CD8-positive, alpha-beta memory T cell (primary cell): ENCODE results near the gene MEAK7. TPM values are rescaled to one million over a fixed set of nuclear protein-coding genes. Genes with fewer than 3 reads are reported as not detected.

ENCODE experiments used
- CTCF ChIA-PET: fragments of 350-600 bp; sonication (Branson Sonifier 250); formaldehyde crosslinking; loops from one replicate; lab custom pipeline; 2021; ENCODE audit warnings: antibody characterized with exemption; lab: Charles Lee
- POLR2A ChIA-PET: fragments of 350-600 bp; sonication (Branson Sonifier 250); formaldehyde crosslinking; loops from one replicate; lab custom pipeline; 2021; ENCODE audit warnings: antibody characterized with exemption; lab: Charles Lee
- DNase-seq, 5 donors: peaks; one replicate each; pipeline versions ENCODE4 v3.0.0 to v3.0.0-alpha.2; 2020 to 2022; ENCODE audit warnings: mixed read lengths in 1 of 5
- H3K27ac ChIP-seq: one replicate; pipeline ENCODE4 v1.7.0; 2013; ENCODE audit warnings: low read depth, mild to moderate bottlenecking, low read length, moderate library complexity
- H3K27me3 ChIP-seq: 2 replicates; pipeline ENCODE4 v1.7.0; 2013; ENCODE audit warnings: low read length, mild to moderate bottlenecking; ENCODE audit not compliant: insufficient read depth, poor library complexity, severe bottlenecking
- H3K36me3 ChIP-seq: 2 replicates; pipeline ENCODE4 v1.7.0; 2013; ENCODE audit warnings: mild to moderate bottlenecking, low read length, moderate library complexity; ENCODE audit not compliant: insufficient read depth
- H3K4me1 ChIP-seq: 2 replicates; pipeline ENCODE4 v1.7.0; 2013; ENCODE audit warnings: mild to moderate bottlenecking, low read length, moderate library complexity; ENCODE audit not compliant: insufficient read depth
- H3K4me3 ChIP-seq: 2 replicates; pipeline ENCODE4 v1.7.0; 2013; ENCODE audit warnings: mild to moderate bottlenecking, low read length
- H3K9me3 ChIP-seq: 2 replicates; pipeline ENCODE4 v1.7.0; 2013; ENCODE audit warnings: mild to moderate bottlenecking, low read length
- H3K27ac Mint-ChIP-seq, 8 donors: one replicate each; pipeline ENCODE4 v1.8.0; 2020 to 2021; ENCODE audit warnings: mixed read lengths in 8 of 8, mild to moderate bottlenecking in 6 of 8, inconsistent platforms in 3 of 8, moderate library complexity in 3 of 8
- H3K27me3 Mint-ChIP-seq, 2 donors: one replicate each; pipeline ENCODE4 v1.8.0; 2020 to 2021; ENCODE audit warnings: mixed read lengths in 2 of 2, mild to moderate bottlenecking in 1 of 2, moderate library complexity in 1 of 2
- H3K36me3 Mint-ChIP-seq, 3 donors: one replicate each; pipeline ENCODE4 v1.8.0; 2020 to 2021; ENCODE audit warnings: mixed read lengths in 3 of 3, inconsistent platforms in 1 of 3, mild to moderate bottlenecking in 1 of 3
- H3K4me1 Mint-ChIP-seq, 3 donors: one replicate each; pipeline ENCODE4 v1.8.0; 2020 to 2021; ENCODE audit warnings: mixed read lengths in 3 of 3, inconsistent platforms in 1 of 3, mild to moderate bottlenecking in 1 of 3
- H3K4me3 Mint-ChIP-seq, 7 donors: one replicate each; pipeline ENCODE4 v1.8.0; 2020 to 2021; ENCODE audit warnings: mixed read lengths in 7 of 7, mild to moderate bottlenecking in 6 of 7, moderate library complexity in 4 of 7, inconsistent platforms in 2 of 7
- H3K9me3 Mint-ChIP-seq, 5 donors: one replicate each; pipeline ENCODE4 v1.8.0; 2020 to 2022; ENCODE audit warnings: mixed read lengths in 5 of 5, mild to moderate bottlenecking in 3 of 5, moderate library complexity in 2 of 5, inconsistent platforms in 1 of 5
- polyA plus RNA-seq: library from polyadenylated mRNA; unstranded; fragments of 300-500 nt; fragmentation: Illumina TruSeq; gene quantifications from one replicate; pipeline ENCODE4 v1.2.3, GENCODE V29; 2021
- total RNA-seq, 2 experiments: library from RNA; stranded (reverse); gene quantifications; one replicate each; pipeline ENCODE4 v1.2.3, GENCODE V29; 2021

MEAK7 gene, protein sequence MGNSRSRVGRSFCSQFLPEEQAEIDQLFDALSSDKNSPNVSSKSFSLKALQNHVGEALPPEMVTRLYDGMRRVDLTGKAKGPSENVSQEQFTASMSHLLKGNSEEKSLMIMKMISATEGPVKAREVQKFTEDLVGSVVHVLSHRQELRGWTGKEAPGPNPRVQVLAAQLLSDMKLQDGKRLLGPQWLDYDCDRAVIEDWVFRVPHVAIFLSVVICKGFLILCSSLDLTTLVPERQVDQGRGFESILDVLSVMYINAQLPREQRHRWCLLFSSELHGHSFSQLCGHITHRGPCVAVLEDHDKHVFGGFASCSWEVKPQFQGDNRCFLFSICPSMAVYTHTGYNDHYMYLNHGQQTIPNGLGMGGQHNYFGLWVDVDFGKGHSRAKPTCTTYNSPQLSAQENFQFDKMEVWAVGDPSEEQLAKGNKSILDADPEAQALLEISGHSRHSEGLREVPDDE
- total RNA-seq (1 to 10 TPM; 6.7 to 7.7 TPM), polyA plus RNA-seq (7.8 TPM)

DNA sequence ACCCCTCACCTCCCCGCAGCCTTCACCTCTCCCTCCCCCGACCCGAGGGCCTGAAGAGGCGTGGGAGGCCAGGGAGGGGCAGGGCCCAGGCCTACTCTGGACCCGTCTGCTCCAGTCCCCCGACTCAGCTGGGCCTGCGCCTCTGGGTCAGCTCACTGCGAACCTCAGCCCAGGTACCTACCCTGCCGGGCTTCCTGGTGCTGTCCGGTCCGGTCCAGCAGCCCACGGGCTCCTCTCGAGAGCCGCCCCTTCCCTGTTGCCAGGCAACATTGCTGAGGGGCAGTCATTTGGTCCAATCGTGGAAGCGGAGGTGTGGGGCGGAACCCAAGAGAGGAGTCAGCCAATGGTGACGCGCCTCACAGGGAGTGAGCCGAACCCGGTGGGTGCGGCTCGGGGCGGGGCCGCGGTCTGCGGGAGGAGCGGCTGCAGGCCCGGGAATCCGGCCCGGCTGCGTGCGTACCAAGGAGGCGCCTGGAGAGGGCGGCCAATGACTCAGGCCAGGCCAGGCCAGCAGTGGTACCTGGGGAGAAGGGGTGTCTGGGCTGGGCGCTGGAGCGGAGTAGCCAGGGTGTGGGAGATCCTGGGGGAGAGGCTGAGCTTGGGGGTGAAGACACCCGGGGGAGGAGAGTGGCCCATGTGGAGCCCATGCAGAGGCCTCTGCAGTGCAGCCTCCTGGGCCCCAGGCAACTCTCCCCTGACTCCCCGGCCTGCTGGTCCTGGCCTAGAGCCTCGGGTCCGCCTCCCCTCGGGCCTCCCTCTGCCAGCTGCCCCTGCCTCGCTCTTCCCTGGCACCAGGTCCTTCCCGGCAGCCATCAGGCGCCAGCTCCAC lies at the start of gene MEAK7:
Gene MEAK7, minus strand, starts transcription at position 240 of the 829 bp plus-strand sequence. CDS start 6,573 bp downstream, outside the sequence.
- Mint-ChIP-seq H3K27ac (peak within 1 kb of the TSS; percentile 6 to 97 (median 87)), H3K9me3 (no peaks in the 10 kb centered on the region), H3K36me3 (peaks cover 0 to 9% (median 3%) of the 10 kb centered on the region in 3 donors), H3K27me3 (no peaks in the 10 kb centered on the region), H3K4me1 (peaks cover 40 to 62% (median 52%) of the 10 kb centered on the region in 3 donors), H3K4me3 (peak within 1 kb of the TSS; percentile 83 to 96 (median 88))
- Histone ChIP-seq H3K27ac (peak within 1 kb of the TSS; percentile 73), H3K27me3 (no peaks in the 10 kb centered on the region), H3K4me1 (peaks cover 56% of the 10 kb centered on the region), H3K9me3 (no peaks in the 10 kb centered on the region), H3K4me3 (peak within 1 kb of the TSS; percentile 95), H3K36me3 (no peaks in the 10 kb centered on the region)
- ChIA-PET POLR2A (interaction anchor here (0.5 to 0.8 kb wide), 4 partner anchors 10 to 95 kb away, joined by 3 to 4 read pairs (median 4); no protein-coding TSS in a partner anchor), CTCF (interaction anchor here (1.3 to 6.7 kb wide), 11 partner anchors 8 to 548 kb away, joined by 3 to 69 read pairs (median 11); partner anchors contain the start of gene COTL1)
- DNase-seq, result peak; percentile 94 to 98 (median 97)

DNA sequence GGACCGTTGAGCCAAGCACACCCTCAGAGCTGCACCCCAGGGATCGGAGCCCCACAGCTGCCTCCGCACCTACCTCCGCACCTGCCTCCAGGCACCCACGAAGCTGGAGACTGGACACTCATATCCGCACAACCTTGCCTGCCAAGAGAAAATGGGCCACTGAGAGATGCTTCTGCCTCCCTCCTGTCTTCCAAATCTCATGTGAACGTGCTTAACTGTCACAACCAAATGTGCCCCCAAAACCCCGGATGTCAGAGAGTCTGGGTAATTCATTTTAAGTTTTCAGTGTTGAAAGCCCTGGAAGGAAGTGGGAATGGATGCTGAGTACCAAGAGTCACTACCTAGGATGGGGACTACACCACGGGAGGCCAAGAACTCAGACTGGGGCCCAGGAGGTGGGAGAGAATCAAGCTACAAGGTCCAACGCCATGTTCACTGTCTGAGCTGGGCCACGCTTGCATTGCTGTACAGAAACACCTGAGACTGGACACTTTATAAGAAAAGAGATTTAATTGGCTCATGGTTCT lies 49.5 kb upstream of the MEAK7 start:
- Histone ChIP-seq H3K27ac (peak overlapping the region; percentile 40), H3K36me3 (no peaks in the 10 kb centered on the region), H3K27me3 (no peaks in the 10 kb centered on the region), H3K4me1 (peaks cover 60% of the 10 kb centered on the region), H3K9me3 (no peaks in the 10 kb centered on the region), H3K4me3 (peak overlapping the region; percentile 68)
- peak in 4 of 5 donors; percentile 17 to 72 (median 64) for DNase-seq
- peaks cover 0 to 5% (median 0%) of the 10 kb centered on the region in 3 donors for H3K36me3 Mint-ChIP-seq
- CTCF ChIA-PET, result interaction anchor here (0.7 to 3.5 kb wide), 9 partner anchors 11 to 173 kb away, joined by 3 to 20 read pairs (median 4); no protein-coding TSS in a partner anchor
- H3K27me3 Mint-ChIP-seq, result no peaks in the 10 kb centered on the region
- POLR2A ChIA-PET, result interaction anchor here (1.4 to 3.3 kb wide), 6 partner anchors 35 to 64 kb away, joined by 5 to 30 read pairs (median 6); partner anchors contain the start of gene COTL1
- peak overlapping the region; percentile 83 to 95 (median 92) for H3K27ac Mint-ChIP-seq
- H3K9me3 Mint-ChIP-seq, result no peaks in the 10 kb centered on the region
- peak overlapping the region; percentile 80 to 96 (median 88) for H3K4me3 Mint-ChIP-seq
- H3K4me1 Mint-ChIP-seq, result peaks cover 52 to 69% (median 57%) of the 10 kb centered on the region in 3 donors

DNA sequence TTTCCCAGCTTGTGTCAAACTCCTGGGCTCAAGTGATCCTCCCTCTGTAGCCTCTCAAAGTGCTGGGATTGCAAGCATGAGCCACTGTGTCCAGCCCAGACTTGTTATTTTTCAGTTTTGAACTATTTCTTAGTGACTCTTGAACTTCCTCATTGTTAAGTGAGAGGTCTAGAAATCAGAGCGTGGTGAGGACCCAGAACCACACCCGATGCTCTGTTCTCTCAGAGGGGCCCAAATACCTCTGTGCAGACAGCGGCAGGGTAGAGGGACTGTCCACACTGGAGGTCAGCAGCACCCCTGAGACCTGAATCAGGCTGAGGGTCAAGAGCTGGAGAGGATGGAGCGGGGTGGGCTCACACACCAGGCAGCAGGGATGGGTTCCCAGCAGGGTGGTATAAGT lies 47.7 kb upstream of the MEAK7 start:
- peak overlapping the region; percentile 60 to 96 (median 94) for H3K27ac Mint-ChIP-seq
- no peak overlapping the region for H3K27ac ChIP-seq
- peaks cover 74% of the 10 kb centered on the region for H3K4me1 ChIP-seq
- peak overlapping the region; percentile 79 to 96 (median 88) for H3K4me3 Mint-ChIP-seq
- H3K36me3 ChIP-seq, result no peaks in the 10 kb centered on the region
- peaks cover 57 to 80% (median 65%) of the 10 kb centered on the region in 3 donors for H3K4me1 Mint-ChIP-seq
- peak overlapping the region; percentile 68 for H3K4me3 ChIP-seq
- no peak for DNase-seq
- no peaks in the 10 kb centered on the region for H3K9me3 ChIP-seq
- H3K9me3 Mint-ChIP-seq, result no peaks in the 10 kb centered on the region
- H3K27me3 ChIP-seq, result no peaks in the 10 kb centered on the region
- H3K36me3 Mint-ChIP-seq, result peaks cover 0 to 7% (median 0%) of the 10 kb centered on the region in 3 donors
- ChIA-PET POLR2A (interaction anchor here (0.7 to 3.3 kb wide), 10 partner anchors 35 to 65 kb away, joined by 3 to 30 read pairs (median 6); no protein-coding TSS in a partner anchor), CTCF (interaction anchor here (0.9 to 3.2 kb wide), 12 partner anchors 10 to 71 kb away, joined by 3 to 17 read pairs (median 5); no protein-coding TSS in a partner anchor)
- no peaks in the 10 kb centered on the region for H3K27me3 Mint-ChIP-seq

DNA sequence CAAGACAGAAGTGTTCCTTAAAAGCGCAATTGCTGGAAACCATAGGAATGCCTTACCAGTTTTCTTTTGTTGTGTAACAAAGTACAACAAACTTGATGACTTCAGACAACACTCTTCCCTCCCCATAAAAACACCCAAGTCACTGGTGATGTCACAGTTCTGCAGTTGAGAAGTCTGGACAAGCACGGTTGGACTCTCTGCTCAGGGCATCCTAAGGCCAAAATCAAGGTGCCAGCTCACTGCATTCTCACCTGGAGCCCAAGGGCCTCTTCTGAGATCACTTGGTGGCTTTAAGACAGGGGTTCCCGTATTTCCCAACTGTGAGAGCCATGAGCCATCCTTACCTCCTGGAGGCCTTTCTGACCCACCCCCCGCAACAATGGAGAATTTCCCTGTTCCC lies 45.6 kb upstream of the MEAK7 start:
- H3K36me3 ChIP-seq, result no peaks in the 10 kb centered on the region
- no peaks in the 10 kb centered on the region for H3K9me3 Mint-ChIP-seq
- peak overlapping the region; percentile 95 to 100 (median 97) for H3K27ac Mint-ChIP-seq
- peaks cover 0 to 15% (median 0%) of the 10 kb centered on the region in 3 donors for H3K36me3 Mint-ChIP-seq
- H3K27me3 ChIP-seq, result no peaks in the 10 kb centered on the region
- CTCF ChIA-PET, result interaction anchor here (1.9 to 2.6 kb wide), 5 partner anchors 9 to 73 kb away, joined by 5 to 10 read pairs (median 8); no protein-coding TSS in a partner anchor
- peak overlapping the region; percentile 62 to 94 (median 89) for H3K4me3 Mint-ChIP-seq
- peaks cover 70% of the 10 kb centered on the region for H3K4me1 ChIP-seq
- peak overlapping the region; percentile 75 for H3K27ac ChIP-seq
- H3K4me3 ChIP-seq, result peak overlapping the region; percentile 4
- POLR2A ChIA-PET, result interaction anchor here (0.6 to 2.1 kb wide), 4 partner anchors 31 to 108 kb away, joined by 3 to 15 read pairs (median 8); no protein-coding TSS in a partner anchor
- DNase-seq, result no peak
- H3K9me3 ChIP-seq, result no peaks in the 10 kb centered on the region
- no peaks in the 10 kb centered on the region for H3K27me3 Mint-ChIP-seq
- H3K4me1 Mint-ChIP-seq, result peaks cover 54 to 82% (median 66%) of the 10 kb centered on the region in 3 donors

DNA sequence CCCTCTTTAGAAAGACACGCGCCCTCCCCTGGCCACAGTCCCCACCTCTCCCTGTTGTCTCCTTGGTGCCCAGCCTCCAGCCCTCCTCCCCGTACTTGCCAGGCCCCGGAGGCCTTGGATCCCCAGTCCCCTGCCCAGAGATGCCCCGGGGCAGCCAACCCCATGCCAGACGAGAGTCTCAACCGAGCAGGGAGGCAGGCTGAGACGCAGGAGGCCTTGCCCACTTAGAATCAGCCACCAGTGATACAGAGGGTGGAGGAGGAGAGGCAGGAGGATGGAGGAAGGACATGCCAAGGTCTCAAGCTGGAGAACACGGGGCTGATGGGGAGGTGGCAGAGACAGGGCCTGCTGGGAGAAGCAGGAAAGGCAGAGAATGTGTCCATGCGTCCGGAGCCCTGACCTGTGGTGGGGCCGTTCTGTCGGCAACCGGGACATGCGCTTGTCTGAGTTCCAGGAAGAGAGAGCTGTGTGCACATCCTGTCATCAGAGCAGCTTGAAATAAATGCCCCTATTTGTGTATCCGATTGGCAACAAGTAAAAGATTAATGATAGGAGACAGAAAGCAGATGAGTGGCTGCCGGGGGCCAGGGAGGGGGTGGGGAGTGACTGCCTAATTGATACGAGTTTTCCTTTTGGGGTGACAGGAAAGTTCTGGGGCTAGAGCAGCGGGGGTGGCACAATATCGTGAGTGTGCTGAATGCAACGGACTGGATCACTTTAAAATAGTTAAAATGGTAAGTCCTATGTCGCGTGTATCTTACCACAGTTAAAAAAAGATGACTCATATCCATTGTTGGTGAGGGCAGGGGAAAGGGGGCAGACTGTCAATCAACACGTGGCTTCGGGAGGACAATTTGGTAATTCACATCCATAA lies 44.7 kb upstream of the MEAK7 start:
- H3K36me3 ChIP-seq, result no peaks in the 10 kb centered on the region
- ChIA-PET POLR2A (interaction anchor here (0.6 to 2.1 kb wide), 15 partner anchors 21 to 1460 kb away, joined by 3 to 24 read pairs (median 4); no protein-coding TSS in a partner anchor), CTCF (interaction anchor here (0.6 to 2.6 kb wide), 11 partner anchors 10 to 172 kb away, joined by 3 to 11 read pairs (median 4); no protein-coding TSS in a partner anchor)

DNA sequence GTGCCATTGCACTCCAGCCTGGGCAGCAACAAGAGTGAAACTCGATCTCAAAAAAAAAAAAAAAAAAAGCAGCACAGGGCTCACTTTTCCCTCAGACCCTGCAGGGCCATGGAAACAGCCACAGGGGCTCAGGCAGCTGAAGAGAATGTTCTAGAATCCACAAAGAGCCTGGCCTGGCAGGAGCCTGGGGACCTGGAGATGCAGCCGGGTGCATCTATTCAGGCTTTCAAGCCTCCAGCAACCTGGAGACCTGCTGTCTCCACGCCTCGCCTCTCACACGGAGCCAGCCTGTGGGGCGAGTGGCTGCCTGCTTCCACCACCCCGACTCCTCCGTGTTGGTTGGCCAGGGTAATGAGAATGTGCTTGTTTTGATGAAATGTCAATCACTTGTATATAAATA lies 44.0 kb upstream of the MEAK7 start:
- H3K27ac ChIP-seq, result peak overlapping the region; percentile 75
- peaks cover 43 to 76% (median 56%) of the 10 kb centered on the region in 3 donors for H3K4me1 Mint-ChIP-seq

More for the DNA sequence above, 44.7 kb upstream of the MEAK7 start:
- H3K4me3 ChIP-seq, result peak overlapping the region; percentile 51
- peaks cover 49 to 79% (median 61%) of the 10 kb centered on the region in 3 donors for H3K4me1 Mint-ChIP-seq
- peak overlapping the region; percentile 75 for H3K27ac ChIP-seq
- no peaks in the 10 kb centered on the region for H3K27me3 Mint-ChIP-seq
- H3K4me1 ChIP-seq, result peaks cover 68% of the 10 kb centered on the region
- H3K27me3 ChIP-seq, result no peaks in the 10 kb centered on the region
- H3K9me3 Mint-ChIP-seq, result peaks cover 0 to under 1% (median 0%) of the 10 kb centered on the region in 5 donors
- peak; percentile 12 to 74 (median 49) for DNase-seq
- peak overlapping the region; percentile 95 to 100 (median 97) for H3K27ac Mint-ChIP-seq
- H3K9me3 ChIP-seq, result no peaks in the 10 kb centered on the region
- H3K4me3 Mint-ChIP-seq, result peak overlapping the region; percentile 85 to 94 (median 89)
- peaks cover 0 to 15% (median 0%) of the 10 kb centered on the region in 3 donors for H3K36me3 Mint-ChIP-seq

More for the DNA sequence above, 44.0 kb upstream of the MEAK7 start:
- Mint-ChIP-seq H3K27ac (peak overlapping the region in 7 of 8 donors; percentile 95 to 100 (median 97)), H3K36me3 (peaks cover 0 to 15% (median 0%) of the 10 kb centered on the region in 3 donors), H3K9me3 (peaks cover 0 to 2% (median 0%) of the 10 kb centered on the region in 5 donors), H3K27me3 (no peaks in the 10 kb centered on the region), H3K4me3 (peak overlapping the region in 6 of 7 donors; percentile 85 to 94 (median 89))
- no peak for DNase-seq
- Histone ChIP-seq H3K27me3 (no peaks in the 10 kb centered on the region), H3K36me3 (no peaks in the 10 kb centered on the region), H3K9me3 (no peaks in the 10 kb centered on the region), H3K4me1 (peaks cover 62% of the 10 kb centered on the region), H3K4me3 (peak overlapping the region; percentile 51)
- ChIA-PET POLR2A (interaction anchor here (0.6 to 2.1 kb wide), 7 partner anchors 21 to 103 kb away, joined by 3 to 24 read pairs (median 9); no protein-coding TSS in a partner anchor), CTCF (interaction anchor here (0.6 to 2.4 kb wide), 9 partner anchors 21 to 172 kb away, joined by 3 to 11 read pairs (median 3); no protein-coding TSS in a partner anchor)
